ENCODE measurements around the gene UBE2N. TPM values are rescaled to one million over a fixed set of nuclear protein-coding genes. Genes with fewer than 3 reads are reported as not detected.
"Not testable (repeated sequence)": the region's sequence is repeated elsewhere in the genome, so short reads cannot be mapped to it uniquely, and the experiment has no call there.

The UBE2N gene
- total and polyA plus RNA-seq, 2 donors (not counting 1 experiment from before 2014, with no cell fraction given), result 56.3 to 83.8 TPM

DNA sequence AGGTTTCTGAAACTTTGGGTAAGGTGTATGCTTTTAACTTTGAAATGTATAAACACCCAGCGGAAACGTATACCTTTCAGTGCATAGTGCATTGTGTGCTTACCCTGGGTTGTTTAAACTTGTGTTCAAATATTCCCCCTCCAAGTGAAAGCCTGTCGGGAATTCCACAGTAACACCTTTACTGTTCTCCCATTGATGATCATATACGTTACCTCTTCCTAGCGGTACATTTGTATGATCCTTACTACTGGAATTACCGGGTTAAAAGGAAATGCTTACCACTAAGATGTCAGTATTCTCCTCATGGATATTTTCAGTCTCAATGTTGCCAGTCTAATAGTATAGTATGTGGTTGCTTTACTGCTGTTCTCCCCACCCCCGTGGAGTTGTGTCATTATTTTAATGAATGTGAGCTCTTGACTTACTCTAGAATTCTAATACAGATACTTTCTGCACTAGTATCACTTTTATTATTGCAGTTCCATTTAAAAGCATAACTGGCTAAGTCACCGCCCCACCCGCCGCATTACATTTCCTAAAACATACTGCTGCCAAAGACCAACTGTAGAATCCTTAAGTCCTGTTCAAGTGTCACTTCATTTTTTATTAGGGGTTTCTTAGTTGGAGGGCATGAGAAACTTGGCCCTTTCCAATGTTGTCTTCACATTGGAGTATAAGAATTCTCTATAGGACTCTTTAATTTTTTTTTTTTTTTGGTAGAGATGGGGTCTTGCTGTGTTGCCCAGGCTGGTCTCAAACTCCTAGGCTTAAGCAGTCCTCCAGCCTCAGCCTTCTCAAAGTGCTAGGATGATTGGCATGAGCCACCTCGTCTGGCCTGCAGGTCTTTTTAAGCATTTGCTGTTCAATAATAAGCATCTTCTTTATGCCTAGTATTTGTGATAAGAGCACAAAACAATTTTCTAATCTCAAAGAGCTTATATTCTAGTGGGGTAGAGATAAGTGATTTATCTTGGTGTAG, 39.1 kb downstream of the UBE2N start:
- no peaks in the 10 kb centered on the region for H3K9me3 ChIP-seq (ENCODE audit: control extremely low read depth in 1 of 3, control insufficient read depth in 2 of 3, insufficient read depth in 1 of 3, low read length in 2 of 3)
- intact Hi-C loops (cut with micrococcal nuclease), result no loop called here
- Mint-ChIP-seq H3K9me3 (ENCODE audit: insufficient read depth) (no peaks in the 10 kb centered on the region), H3K4me3 (no peak overlapping the region), H3K27me3 (no peaks in the 10 kb centered on the region), H3K27ac (no peak overlapping the region), H3K4me1 (peaks cover 5% of the 10 kb centered on the region)
- peaks cover 9% of the 10 kb centered on the region for H4K20me1 ChIP-seq (ENCODE audit: control insufficient read depth, insufficient read depth, low read length, poor library complexity, severe bottlenecking)
- no peak overlapping the region for H3K27ac ChIP-seq (ENCODE audit: low read length in 2 of 2)
- DNase-seq, result no peak
- no peak for ATAC-seq (ENCODE audit: low read depth)
- CTCF ChIA-PET, result interaction anchor here (0.6 to 4.0 kb wide), 3 partner anchors 20 to 618 kb away, joined by 3 to 19 read pairs (median 3); no protein-coding TSS in a partner anchor
- POLR2A ChIA-PET, result interaction anchor here (0.5 kb wide), 1 partner anchor 1928 kb away, joined by 5 read pairs; no protein-coding TSS in a partner anchor
- H3K4me3 ChIP-seq (ENCODE audit: control extremely low read depth in 1 of 5, extremely low read depth in 1 of 5, insufficient read depth in 1 of 5, low read depth in 2 of 5, low read length in 4 of 5), result no peak overlapping the region
- H3K4me1 ChIP-seq (ENCODE audit: control insufficient read depth in 2 of 2, insufficient read depth in 2 of 2, low read length in 2 of 2), result no peaks in the 10 kb centered on the region
- H2AFZ ChIP-seq (ENCODE audit: insufficient read depth, low read depth, low read length, poor library complexity, severe bottlenecking), result no peak overlapping the region
- peaks cover 10 to 26% of the 10 kb centered on the region in 2 experiments for H3K36me3 ChIP-seq (replicated peaks in 1 of 2; ENCODE audit: control extremely low read depth in 1 of 2, control insufficient read depth in 1 of 2, extremely low read depth in 1 of 2, insufficient read depth in 2 of 2, low read length in 1 of 2)
- no peak overlapping the region for H3K9ac ChIP-seq (ENCODE audit: low read length)
- TF ChIP-seq EZH2 (IDR thresholded peaks at IDR 0.05; ENCODE audit: borderline replicate concordance, insufficient read depth, low read depth, low read length, poor library complexity, severe bottlenecking), result no peak
- TF ChIP-seq, protein P1, sequence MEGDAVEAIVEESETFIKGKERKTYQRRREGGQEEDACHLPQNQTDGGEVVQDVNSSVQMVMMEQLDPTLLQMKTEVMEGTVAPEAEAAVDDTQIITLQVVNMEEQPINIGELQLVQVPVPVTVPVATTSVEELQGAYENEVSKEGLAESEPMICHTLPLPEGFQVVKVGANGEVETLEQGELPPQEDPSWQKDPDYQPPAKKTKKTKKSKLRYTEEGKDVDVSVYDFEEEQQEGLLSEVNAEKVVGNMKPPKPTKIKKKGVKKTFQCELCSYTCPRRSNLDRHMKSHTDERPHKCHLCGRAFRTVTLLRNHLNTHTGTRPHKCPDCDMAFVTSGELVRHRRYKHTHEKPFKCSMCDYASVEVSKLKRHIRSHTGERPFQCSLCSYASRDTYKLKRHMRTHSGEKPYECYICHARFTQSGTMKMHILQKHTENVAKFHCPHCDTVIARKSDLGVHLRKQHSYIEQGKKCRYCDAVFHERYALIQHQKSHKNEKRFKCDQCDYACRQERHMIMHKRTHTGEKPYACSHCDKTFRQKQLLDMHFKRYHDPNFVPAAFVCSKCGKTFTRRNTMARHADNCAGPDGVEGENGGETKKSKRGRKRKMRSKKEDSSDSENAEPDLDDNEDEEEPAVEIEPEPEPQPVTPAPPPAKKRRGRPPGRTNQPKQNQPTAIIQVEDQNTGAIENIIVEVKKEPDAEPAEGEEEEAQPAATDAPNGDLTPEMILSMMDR (IDR thresholded peaks at IDR 0.05), result no peak
- H3K79me2 ChIP-seq (ENCODE audit: control insufficient read depth, insufficient read depth, low read length), result no peaks in the 10 kb centered on the region
- H3K27me3 ChIP-seq (replicated peaks in 1 of 4; ENCODE audit: control extremely low read depth in 1 of 4, control insufficient read depth in 3 of 4, insufficient read depth in 4 of 4, low read length in 3 of 4), result no peaks in the 10 kb centered on the region
- WGBS (ENCODE audit: insufficient coverage), result 93% methylated on average over 2 of the region's 11 CpGs
- no peak overlapping the region for H3K4me2 ChIP-seq (replicated peaks; ENCODE audit: low read depth, low read length, poor library complexity, severe bottlenecking)

DNA sequence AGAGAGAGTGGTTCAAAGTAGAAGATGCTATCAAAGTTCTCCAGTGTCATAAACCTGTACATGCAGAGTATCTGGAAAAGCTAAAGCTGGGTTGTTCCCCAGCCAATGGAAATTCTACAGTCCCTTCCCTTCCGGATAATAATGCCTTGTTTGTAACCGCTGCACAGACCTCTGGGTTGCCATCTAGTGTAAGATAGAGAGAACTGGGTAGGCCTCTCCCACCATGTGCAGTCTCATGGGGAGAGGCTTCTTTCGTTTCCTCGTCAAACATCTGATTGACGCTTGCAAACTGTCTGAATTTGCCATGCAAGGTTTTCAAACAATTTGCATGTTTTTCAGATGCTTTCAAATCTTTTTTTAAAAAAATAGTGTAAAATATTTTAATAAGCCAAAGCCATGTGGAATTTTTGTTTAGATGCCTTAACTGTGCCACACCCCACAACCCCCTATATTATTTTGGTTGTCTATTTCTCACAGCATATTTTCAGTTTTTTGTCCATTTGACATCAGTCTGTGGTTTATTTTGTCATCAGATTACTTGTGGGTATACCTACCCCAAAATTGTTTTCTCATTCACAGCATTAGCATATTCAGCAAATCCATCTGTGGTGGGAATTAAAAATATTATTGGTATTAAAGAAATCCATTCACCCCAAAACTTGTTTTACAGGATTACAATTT, 42.4 kb downstream of the UBE2N start:
- peak overlapping the region; percentile 39 for H3K27ac Mint-ChIP-seq
- H3K27me3 Mint-ChIP-seq; H3K27ac ChIP-seq (ENCODE audit: low read length in 2 of 2); H2AFZ ChIP-seq (ENCODE audit: insufficient read depth, low read depth, low read length, poor library complexity, severe bottlenecking); H3K4me3 Mint-ChIP-seq; H3K9ac ChIP-seq (ENCODE audit: low read length); H3K4me1 Mint-ChIP-seq; H3K27me3 ChIP-seq (replicated peaks in 1 of 4; ENCODE audit: control extremely low read depth in 1 of 4, control insufficient read depth in 3 of 4, insufficient read depth in 4 of 4, low read length in 3 of 4); DNase-seq; H3K79me2 ChIP-seq (ENCODE audit: control insufficient read depth, insufficient read depth, low read length); H4K20me1 ChIP-seq (ENCODE audit: control insufficient read depth, insufficient read depth, low read length, poor library complexity, severe bottlenecking); H3K9me3 Mint-ChIP-seq (ENCODE audit: insufficient read depth); H3K4me3 ChIP-seq (ENCODE audit: control extremely low read depth in 1 of 5, extremely low read depth in 1 of 5, insufficient read depth in 1 of 5, low read depth in 2 of 5, low read length in 4 of 5); POLR2A ChIA-PET; H3K4me2 ChIP-seq (replicated peaks; ENCODE audit: low read depth, low read length, poor library complexity, severe bottlenecking); H3K4me1 ChIP-seq (ENCODE audit: control insufficient read depth in 2 of 2, insufficient read depth in 2 of 2, low read length in 2 of 2); H3K9me3 ChIP-seq (ENCODE audit: control extremely low read depth in 1 of 3, control insufficient read depth in 2 of 3, insufficient read depth in 1 of 3, low read length in 2 of 3): not testable (repeated sequence)
- WGBS (ENCODE audit: insufficient coverage), result no CpG with 5 or more reads among the region's 5 CpGs
- CTCF ChIA-PET, result interaction anchor here (1.2 to 4.3 kb wide), 9 partner anchors 15 to 615 kb away, joined by 3 to 93 read pairs (median 37); no protein-coding TSS in a partner anchor
- ATAC-seq (ENCODE audit: low read depth), result peak; percentile 100
- H3K36me3 ChIP-seq (replicated peaks in 1 of 2; ENCODE audit: control extremely low read depth in 1 of 2, control insufficient read depth in 1 of 2, extremely low read depth in 1 of 2, insufficient read depth in 2 of 2, low read length in 1 of 2), result peaks cover 13 to 41% of the 10 kb centered on the region in 2 experiments
- intact Hi-C loops (cut with micrococcal nuclease), result loop anchor here (5.0 kb wide), 1 partner anchor 472 kb away; the partner anchor contains the start of gene EEA1
